GM15510 (cell line): ENCODE data around the gene EXT2.

ENCODE experiments used
- POLR2A ChIP-seq: IDR thresholded peaks from 3 replicates; pipeline ENCODE4 v1.6.1; 2011; ENCODE audit warnings: borderline replicate concordance; ENCODE audit not compliant: insufficient read length; ENCODE audit errors: extremely low read depth

EXT2 gene

DNA sequence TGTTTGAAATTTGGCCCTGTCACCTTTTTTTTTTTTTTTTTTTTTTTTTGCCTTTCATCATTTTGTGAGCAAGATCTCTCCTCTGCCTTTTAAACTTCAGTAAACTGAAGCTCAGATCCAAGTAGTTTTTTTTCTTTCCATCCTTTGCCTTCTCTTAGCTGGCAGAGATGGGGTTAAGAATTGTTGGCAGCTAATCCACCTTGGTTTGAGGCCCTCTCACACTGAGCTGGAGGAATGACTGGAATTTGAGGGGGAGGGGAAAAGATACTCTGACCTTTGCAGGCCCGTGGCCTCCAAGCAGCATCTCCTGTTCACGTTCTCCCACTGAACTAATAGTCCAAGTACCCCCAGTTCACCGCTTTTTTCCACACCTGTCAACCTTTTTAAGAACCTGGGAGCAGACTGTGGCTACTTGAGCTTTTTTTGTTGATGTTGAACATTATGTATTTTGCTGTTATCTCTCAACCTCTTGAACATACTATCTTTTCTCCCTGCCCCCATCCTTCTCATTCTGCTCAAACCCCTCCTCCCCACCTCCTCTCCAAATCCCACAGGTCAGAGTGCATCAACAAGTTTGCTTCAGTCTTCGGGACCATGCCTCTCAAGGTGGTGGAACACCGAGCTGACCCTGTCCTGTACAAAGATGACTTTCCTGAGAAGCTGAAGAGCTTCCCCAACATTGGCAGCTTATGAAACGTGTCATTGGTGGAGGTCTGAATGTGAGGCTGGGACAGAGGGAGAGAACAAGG, 148.3 kb downstream of the EXT2 start:
- no peak for TF ChIP-seq POLR2A

DNA sequence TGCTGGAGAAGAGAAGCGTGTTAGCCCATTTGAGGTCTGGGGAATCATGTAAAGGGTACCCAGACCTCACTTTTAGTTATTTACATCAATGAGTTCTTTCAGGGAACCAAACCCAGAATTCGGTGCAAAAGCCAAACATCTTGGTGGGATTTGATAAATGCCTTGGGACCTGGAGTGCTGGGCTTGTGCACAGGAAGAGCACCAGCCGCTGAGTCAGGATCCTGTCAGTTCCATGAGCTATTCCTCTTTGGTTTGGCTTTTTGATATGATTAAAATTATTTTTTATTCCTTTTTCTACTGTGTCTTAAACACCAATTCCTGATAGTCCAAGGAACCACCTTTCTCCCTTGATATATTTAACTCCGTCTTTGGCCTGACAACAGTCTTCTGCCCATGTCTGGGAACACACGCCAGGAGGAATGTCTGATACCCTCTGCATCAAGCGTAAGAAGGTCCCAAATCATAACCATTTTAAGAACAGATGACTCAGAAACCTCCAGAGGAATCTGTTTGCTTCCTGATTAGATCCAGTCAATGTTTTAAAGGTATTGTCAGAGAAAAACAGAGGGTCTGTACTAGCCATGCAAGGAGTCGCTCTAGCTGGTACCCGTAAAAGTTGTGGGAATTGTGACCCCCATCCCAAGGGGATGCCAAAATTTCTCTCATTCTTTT, 149.3 kb downstream of the EXT2 start:
- no peak for TF ChIP-seq POLR2A

DNA sequence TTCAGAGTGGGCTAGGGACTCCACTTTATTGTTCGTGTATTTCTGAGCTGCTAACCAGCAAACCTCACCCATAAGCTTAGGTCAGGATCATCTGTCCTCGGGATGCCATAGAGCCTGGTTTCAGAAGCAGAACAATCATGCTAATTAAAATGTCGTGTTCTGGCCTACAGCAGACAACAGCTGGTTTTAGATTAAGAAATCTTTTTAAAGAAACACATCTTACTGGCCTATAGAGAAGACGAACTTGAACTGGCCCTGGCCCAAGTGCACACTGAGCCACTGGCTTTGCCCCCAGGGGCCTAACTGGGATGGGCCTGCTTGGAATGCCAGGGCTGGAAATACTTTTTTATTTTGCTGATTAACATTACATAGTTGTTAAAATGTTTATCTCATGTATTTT, 151.2 kb downstream of the EXT2 start:
- TF ChIP-seq POLR2A, result no peak

DNA sequence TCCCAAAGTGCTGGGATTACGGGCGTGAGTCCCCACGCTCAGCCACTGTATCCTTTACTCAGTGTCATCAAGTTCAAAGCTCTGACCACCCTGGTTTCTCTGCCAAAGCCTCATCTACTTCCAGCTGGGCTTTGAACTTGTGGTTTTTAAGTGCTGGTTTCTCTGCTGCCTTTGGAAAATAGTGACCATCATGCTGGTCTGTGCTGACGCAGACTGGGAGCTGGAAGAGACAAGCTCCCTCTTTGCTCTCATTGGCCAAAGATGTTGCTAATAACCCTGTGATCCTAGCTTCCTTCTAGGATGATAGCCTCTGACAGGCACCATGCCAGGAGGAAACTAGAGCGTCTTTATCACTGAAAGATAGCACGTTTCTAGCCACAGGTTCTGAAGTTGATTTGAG, 152.0 kb downstream of the EXT2 start:
- no peak for TF ChIP-seq POLR2A

DNA sequence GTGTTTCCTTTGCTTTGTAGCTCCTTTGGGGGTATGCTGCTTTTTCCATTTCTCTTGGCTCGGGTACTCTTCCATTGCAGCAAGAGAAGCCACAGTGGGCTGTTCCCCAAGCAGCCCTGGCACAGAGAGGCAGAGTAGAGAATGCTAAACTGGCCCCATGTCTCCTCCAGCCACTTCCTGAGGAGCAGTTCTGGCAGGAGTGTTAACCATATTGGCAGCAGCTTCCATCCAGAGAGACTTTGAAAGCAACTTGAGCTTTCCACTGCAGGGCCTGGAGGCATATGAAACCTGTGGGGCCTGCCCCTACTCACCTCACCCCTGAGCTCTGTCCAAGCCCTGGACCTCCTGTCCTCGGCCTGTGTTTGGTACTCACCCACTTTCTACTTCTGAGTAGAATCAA, 152.6 kb downstream of the EXT2 start:
- no peak for TF ChIP-seq POLR2A

DNA sequence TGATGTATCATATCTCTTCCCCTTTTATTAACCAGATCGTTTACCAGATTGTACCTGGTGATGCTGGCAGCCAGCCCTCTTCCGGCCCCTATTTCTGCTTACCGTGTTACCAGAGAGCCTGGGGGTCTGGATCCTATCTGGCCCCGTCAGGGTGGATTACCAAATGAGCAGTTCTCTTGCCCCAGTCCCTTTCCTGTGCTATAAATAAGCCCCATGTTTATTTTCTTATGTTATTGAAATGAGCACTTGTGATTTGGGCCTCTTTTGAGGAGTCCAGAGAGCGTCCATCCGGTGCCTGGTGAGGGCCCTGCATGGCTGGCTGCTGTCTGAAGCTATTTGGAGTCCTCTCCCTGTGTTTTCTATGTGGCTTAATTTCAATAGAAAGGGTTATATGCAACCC, 154.9 kb downstream of the EXT2 start:
- TF ChIP-seq POLR2A, result no peak

DNA sequence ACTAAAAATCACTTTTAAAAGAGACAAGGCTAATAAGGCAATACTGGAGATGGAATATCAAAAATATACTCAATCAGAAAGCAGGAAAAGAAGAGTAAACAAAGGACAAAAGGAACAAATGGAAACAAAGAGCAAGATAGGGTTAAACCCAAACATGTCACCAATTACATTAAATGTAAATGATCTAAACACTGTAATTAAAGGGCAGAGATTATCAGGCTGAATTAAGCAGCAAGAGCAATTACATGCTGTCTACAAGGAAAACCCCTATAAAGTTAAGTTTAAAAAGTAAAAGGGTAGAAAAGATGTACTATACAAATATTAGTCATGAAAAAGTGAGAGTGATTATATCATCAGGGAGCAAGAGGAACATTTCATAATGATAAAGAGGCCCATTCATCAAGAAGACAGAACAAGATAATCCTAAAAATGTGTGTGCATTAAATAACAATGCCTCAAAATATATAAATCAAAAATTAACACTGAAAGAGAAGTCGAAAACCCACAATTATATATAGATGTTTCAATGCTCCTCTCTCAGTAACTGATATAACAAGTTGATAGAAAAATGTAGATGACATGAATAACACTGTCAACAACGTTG, 157.6 kb downstream of the EXT2 start:
- no peak for TF ChIP-seq POLR2A

DNA sequence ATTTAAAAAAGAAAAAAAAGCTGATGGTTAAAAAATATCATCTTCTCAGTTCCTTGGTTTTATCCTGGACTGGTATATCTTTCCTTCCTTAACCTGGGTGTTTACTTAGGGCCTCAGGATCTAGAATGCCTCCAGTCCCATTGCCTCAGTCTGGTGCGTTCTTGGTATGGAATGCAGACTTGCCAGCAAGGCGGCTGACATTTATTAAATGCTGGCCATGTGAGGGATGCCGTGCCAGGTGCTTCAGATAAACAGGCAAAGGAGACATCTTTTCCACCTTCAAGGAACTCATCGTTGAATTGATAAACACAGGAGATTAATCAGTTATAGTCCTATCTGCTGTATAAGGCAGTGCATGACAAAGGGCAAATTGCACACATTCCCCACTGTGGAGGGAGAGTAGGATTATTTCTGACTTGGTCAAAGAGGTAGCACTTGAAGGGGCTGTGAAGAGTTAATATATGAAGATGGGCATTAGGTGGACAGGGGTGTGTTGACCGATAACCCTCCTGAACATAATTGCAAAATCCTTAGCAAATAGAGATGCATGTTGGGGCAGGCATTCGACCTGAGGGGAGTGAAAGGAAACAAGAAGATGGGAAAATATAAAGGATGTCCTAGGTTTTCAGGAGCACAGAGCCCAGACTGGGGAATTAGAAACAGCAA, 160.1 kb downstream of the EXT2 start:
- TF ChIP-seq POLR2A, result no peak

DNA sequence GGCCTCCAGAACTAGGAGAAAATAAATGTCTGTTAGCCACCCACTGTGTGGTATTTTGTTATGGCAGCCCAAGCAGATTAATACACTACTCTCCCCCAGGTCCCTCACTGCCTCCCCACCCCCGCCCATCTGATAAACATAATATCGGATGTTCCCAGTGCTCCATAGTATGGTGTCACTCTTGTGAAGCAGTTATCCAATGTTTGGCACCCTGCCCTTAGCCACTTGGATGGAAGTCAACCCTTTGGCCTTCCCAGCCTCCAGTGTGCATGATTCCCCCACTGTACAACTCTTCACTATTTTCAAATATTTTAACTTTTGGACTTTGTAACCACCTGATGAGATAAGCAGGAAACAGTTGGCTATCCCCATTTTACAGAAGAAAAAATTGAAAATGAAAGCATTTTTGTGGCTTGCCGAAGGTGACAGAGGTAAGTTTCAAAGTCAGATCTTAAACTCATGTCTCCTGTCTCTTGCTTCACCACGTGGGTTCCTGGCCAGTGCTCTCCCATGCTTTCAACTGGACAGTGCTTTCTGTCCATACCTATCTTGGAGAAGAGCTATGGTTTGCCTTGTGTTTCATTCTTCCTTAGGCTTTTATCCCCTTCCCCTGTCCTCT, 161.3 kb downstream of the EXT2 start:
- no peak for TF ChIP-seq POLR2A

DNA sequence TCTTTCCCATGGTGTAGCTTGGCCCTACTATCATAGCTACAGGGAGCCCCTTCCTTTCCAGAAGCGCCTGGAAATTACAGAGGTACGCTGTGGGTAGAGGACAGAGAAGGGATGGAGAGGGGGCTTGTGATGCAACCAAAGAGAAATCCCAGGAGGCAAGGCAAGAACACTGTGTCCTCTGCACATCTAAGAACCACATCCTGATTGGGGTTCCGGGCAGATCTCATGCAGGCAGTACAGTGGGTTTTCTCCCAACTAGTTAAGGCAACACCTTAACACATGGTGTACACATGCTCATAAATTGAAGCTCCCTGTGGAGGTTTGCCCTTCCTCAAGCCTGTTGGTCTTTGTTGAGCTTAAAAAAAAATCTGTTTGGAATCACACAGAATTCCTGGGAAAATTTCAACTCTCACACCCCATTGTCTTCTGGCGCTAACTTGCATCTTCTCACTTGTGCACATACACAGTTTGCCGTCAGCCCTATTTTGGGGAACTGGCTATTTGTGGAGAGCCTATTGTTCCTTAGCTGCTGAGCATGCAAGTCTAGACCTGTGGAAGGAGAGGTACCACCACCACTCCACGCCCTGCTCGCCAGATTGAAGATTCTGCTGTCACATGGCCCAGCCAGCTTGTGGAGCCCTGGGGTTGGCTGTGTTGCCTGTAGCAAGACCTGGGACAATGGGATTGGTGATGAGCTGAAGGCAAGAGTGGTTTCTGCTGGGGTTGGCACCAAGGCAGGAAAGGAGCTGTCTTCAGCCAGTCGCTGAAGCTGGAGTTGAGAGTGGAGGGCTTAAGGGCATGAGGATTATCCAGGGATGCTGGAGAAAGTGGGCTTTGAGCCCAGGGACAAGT, 162.1 kb downstream of the EXT2 start:
- no peak for TF ChIP-seq POLR2A

DNA sequence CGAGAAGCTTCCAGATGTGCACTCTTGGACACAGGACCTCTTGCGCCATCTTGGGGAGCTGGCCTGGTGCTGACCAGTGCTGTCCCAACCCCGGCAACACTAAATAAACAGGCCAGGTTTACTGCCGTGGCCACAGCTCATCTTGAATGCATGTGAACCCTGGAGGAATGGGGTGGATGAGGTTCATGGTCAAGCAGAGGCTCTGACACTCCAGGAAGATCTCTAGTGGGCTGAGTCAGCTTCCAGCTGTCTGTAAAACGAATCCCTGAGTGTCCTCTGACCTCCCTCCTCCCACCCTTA, 162.7 kb downstream of the EXT2 start:
- TF ChIP-seq POLR2A, result no peak

DNA sequence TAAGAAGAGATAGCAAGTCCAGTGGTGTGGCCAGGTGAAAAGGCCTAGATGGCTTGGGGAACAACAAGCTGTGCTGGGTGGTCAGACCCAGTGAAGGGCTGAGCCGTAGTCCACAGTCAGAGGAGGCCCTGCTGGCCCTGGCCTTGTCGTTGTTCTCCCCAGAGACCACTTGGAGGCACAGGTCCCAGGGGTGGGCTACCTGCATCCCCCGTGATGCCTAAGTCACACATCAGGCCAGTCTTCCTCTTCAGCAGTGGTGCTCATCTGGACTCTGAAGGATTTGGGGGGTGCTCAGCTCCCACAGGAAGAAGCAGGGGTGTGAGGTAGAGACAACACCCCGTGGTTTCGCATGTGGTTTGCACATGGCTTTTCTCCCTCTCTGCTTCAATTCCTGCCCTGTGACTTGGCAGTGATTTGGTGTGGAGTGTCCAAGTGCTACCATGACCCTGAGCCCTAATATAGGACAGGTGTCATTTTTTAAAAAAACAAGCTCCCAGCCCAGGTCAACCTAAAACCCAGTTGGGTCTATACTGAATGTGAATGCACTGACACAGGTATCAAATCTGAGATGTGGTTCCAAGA, 163.5 kb downstream of the EXT2 start:
- TF ChIP-seq POLR2A, result no peak

DNA sequence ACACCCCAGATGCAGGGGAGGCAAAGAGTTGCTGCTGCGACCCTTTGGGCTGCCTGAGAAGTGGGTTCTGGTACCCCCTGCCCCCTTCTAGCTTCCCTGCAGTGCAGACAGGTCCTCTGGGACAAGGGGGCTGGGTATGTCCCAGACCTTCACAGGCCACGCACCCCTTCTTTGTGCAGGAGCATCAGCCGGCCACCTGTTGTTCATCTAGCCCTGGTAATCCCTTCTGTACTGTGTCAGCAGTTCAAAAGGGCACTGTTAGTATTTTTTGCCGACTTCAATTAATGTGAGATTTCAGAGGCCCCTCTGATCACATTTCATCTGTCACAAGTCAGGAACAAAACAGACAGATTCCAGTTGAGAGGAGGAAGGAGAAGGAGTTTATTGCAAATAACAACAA, 164.6 kb downstream of the EXT2 start:
- TF ChIP-seq POLR2A, result no peak

DNA sequence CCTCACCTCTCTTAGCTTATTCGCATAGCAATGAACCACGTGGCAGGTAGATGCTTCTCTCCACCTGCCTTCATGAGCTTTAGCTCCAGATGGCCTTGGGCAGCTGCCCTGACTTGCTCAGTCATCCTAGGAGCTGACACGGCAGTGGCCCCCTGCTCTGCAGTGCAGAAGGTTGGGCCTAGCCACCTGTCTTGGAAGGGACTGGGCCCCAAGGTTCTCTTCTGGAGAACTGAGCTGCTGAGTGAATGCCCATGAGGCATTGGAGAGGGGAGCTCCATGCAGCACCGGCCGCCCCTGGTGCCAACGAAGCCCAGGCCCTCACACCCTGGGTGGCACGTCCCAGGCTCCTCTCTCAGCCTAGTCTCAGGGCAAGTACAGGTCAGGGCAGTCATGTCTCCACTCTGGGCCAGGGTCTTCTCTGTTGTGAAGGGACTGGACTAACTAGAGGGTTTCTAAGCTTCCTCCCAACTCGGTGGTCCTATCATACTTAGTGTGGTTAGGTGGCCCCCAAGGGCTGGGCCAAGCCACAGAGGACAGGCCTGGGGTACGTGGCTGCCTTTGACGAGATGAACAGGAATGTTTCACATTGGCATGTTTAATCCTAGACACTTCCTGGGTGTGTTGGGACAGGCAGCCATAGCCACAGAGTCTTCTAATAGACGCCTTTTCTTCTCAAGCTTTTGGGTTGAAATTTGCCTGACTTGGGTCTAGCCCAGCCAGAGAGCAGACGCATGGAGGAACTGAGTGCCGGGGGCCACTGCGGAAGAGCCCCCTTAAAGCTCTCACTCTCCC, 166.5 kb downstream of the EXT2 start:
- no peak for TF ChIP-seq POLR2A
